GM12891 (cell line): ENCODE results near the gene ADCY5.

Source experiments
- PAX5 ChIP-seq: IDR thresholded peaks from 2 replicates; pipeline ENCODE4 v1.6.1; 2011; ENCODE audit warnings: low read length, moderate library complexity, mild to moderate bottlenecking; ENCODE audit not compliant: insufficient read depth, severe bottlenecking
- POLR2A ChIP-seq: IDR thresholded peaks from 2 replicates; pipeline ENCODE4 v1.6.1; 2011; ENCODE audit warnings: low read depth, low read length, control low read depth
- POLR2AphosphoS5 ChIP-seq: IDR thresholded peaks from 2 replicates; pipeline ENCODE4 v1.6.1; 2011; ENCODE audit warnings: low read depth, low read length, control low read depth
- SPI1 ChIP-seq: IDR thresholded peaks from 2 replicates; pipeline ENCODE4 v1.6.1; 2011; ENCODE audit warnings: low read depth, low read length, control low read depth
- TAF1 ChIP-seq: IDR thresholded peaks from 2 replicates; pipeline ENCODE4 v1.6.1; 2011; ENCODE audit warnings: low read depth, low read length, control low read depth

DNA sequence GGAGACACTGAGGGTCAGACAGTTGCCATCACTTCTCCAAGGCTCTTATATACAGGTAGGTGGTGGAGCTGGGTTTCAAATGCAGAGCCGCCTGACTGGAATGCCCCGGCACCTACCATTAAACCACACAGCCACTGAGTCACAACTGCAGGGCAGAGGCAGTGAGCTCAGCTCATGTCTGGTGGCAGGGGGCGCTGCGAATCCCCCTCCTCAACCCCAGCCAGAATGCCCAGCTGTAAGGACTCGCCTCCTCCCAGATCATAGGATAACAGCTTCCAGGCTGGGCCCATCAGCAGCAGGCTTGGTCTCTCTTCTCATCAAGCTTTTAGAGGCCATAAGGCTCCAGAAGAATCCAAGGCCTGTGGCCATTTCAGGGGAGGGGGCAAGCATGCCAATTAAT lies 26.4 kb downstream of the ADCY5 start:
- TF ChIP-seq POLR2A (no peak), POLR2AphosphoS5 (no peak), SPI1 (no peak), PAX5 (no peak), TAF1 (no peak)
